DMS53 treated with DMSO at 0.1 percent for 48 hours (cell line): ENCODE data around the gene SNRPA1.

Source experiments
- DNase-seq: peaks from one replicate; lab custom pipeline; 2025; ENCODE audit not compliant: unreplicated experiment; lab: John Stamatoyannopoulos, UW

SNRPA1 gene

DNA sequence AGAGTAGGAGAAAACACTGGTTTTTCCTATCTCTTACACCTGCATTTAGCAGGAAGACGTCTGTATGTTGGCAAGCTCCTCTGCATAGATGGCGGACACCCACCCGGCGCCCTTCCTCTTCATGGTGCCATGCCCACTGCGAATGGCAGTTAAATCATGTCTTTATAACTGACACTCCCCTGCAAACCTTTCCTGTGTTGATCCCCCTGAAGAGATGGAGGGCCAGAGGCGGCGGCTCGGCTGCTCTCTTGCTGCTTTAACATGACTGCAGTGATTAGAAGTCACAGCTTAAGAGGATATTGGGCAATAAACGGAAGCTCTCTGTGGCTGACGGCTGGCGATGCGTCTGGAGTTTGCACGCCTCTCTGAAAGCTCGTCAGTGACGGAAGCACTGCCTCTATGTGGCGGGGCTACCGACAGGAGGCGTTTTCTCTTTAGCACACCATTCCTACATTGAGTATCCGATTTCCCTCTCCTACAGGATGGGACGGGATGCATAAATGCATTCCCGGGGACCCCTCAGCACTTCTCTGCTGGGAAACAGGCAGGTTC is 25.5 kb upstream of the SNRPA1 start:
- DNase-seq, result no peak

GRCh38 chr15:101318839-101319238 is 23.8 kb upstream of the SNRPA1 start:
- DNase-seq, result no peak

- DNase-seq, result no peak
Measured at GRCh38 chr15:101318147-101318819, 23.2 kb upstream of the SNRPA1 start.

- DNase-seq, result no peak
Measured at GRCh38 chr15:101317336-101317872, 22.4 kb upstream of the SNRPA1 start.

GRCh38 chr15:101316529-101316928 is 21.5 kb upstream of the SNRPA1 start:
- no peak for DNase-seq

DNA sequence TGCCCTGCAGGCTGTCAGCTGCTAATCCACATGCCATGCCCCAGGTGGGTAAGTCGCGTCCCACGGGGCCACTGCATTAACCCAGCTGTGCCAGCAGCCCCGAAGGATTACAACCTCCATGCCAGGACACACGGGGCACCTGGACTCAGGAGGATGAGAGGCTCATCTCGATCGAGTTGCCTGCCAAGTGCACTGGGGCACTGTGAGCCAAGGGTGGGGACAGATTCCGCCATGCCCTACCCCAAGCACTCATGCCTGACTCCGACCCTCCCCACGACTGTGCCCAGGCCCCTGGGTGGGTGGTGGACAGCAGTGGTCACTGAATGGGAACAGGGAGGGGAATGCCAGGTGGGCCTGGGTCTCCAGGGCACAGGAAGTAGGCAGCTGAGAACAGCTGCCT is 20.7 kb upstream of the SNRPA1 start:
- DNase-seq, result no peak

DNA sequence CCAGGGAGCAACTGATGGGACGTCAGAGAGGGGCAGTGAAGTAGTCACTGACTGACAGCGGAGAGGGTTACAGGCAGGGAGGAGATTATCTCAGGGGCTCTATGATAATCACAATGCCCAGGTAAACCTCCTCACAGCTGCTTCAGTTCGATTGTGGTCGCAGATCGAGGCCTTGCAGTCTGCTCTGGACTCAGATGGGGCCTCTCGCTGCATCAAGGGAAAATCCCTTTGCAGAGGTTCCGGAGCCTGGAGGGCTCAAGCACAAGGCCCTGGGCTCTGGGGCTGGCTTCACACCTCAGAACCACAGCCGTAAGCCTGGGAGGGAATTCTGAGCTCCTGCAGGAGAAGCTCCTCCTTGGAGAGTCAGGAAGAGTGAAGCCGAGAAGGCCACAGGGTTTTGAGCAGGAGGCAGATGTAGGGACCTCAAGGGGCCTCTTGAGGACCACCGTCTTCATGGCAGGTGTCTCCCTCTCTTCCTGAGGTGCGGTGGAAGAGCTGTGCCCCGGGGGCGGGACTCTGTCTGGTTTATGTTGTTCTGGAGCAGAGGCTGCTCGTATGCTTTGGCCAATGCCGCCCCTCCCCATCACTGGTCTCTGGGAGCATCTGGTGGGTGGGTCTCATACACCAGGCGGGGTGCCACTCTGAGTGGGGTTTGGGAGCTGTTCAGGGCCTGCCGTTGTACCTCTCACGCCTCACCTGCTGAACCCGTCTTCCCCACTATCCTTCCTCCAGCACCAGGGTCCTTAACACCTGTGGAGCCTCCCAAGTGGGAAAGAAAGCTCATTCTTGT is 19.5 kb upstream of the SNRPA1 start:
- DNase-seq, result no peak

- DNase-seq, result no peak
Measured at GRCh38 chr15:101313041-101313761, 18.2 kb upstream of the SNRPA1 start.

DNA sequence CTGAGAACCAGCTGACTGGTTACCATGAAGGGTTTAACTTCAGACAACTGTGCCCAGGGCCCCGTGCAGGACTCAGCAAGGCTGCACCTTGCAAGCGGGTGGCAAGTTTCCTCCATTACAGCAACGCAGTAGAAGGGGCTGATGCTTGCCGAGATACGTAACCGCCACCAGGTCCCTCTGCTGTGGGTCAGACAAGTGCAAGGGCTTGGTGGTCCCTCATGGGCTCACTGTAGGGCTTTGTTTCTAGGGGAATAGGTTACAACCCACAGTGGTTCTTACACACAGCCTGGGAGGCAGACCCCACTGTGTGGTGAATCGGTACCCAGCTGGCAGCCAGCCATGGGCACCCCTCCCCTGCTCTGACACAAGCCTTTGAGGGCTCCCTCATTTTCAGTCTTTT is 15.5 kb upstream of the SNRPA1 start:
- no peak for DNase-seq

GRCh38 chr15:101310161-101310480 is 15.1 kb upstream of the SNRPA1 start:
- no peak for DNase-seq

- no peak for DNase-seq
Measured at GRCh38 chr15:101309436-101310160, 14.6 kb upstream of the SNRPA1 start.

DNA sequence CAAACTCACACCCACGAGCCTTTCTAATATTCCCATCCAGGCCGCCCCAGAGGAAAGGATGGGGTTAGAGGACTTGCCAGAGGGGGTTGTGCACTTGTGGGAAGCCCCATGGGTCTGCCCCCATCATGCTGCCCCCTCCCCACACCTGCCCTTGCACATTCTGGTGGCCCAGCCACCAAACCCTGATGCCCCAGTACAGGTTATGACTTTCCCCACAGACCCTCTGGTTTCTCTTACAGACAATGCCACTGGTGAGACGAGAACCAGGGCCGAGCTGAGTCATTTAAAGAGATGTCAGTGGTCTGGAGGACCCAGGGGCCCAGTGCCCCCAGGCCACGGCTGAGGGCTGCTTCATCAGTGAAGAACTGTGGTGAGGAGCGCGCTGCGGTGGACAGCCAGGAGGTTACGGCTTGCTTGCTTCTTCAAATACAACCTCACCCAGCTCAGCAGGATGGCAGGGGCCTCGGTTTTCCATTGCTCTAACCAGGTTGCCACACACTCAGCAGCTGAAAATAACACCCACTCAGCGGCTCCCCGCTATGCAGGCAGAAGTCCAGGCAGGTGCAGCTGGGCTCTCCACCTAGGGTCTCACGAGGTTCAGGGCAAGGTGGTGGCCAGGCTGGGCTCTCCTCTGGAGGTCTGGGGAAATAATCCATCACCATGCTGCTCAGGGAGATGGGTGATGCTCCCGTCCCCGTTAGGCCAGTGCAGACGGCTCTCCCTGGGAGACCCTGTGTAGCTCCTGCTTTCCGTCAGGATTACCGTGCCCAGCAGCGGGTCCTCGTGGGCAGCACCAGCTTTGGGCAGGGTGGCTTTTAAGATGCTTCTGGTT is 13.8 kb upstream of the SNRPA1 start:
- no peak for DNase-seq

DNA sequence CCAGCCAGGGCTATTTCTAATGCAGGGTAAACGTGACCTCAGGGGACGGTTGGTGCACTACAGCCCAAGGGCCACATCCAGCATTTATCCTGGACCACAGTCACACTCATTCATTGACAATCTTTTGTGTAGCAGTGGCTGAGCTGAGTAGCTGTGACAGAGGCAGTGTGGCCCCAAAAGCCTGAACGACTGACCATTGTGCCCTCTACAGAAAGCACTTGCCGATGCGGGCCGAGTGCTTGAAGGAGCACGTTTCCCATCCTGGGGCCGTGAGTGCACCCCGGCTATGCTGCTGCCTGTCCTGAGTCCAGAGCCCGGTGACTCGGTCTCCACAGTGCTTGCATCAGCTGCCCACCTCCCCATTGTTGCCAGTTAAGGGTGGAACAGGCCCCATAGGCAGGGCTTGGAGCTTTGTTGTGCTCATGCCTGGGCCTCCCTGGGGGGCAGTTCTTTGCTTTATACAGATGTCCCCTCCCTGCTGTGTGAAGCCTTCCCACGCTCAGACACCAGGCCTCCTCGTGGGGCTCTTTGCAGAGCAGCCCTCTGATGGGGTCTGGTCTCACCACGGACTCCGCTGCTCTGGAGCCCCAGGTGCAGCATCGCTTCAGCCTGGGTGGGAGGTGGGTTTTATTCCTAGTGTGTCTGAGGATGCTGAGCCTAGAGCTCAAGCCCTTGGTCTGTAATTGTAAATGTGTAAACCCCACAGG is 13.0 kb upstream of the SNRPA1 start:
- DNase-seq, result no peak

DNA sequence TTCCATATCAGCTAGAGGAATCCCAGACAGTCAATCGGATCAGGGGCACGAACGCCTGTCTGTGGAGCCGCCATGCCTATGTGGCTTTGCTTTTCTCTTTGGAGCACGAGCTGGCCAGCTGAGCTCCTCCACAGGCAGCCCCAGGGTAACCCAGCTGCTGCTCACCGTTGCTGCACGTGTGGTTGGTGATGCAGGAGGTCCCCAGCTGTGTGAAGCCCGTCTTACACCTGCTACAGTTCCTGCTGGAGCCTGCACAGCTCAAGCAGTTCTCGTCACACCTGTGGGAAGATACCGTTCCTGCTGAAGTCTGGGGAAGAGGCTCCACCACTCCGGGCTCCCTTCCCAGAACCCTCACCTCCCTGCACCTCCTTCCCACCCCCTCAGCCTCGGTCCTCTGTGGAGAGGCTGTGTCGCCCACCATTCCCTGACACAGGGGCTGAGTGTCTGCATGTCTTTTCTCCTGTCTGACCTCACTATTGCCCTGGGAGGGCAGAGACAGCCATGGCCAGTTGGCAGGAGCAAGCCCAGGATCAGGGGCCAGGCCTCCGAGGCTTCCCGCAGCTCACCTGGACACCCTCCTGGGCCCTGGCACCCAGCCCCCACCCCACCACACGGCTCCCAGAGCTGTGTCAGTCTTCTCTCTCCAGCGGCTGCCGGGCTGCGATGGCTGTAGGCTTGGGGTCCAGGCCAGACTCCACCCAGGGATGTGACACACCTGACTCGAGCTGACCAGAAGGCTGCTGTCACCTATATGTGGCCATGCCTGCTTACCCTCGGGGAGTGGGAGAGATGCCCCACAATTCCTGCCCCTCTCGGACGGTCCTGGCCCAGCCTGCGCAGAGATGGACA is 12.2 kb upstream of the SNRPA1 start:
- no peak for DNase-seq

DNA sequence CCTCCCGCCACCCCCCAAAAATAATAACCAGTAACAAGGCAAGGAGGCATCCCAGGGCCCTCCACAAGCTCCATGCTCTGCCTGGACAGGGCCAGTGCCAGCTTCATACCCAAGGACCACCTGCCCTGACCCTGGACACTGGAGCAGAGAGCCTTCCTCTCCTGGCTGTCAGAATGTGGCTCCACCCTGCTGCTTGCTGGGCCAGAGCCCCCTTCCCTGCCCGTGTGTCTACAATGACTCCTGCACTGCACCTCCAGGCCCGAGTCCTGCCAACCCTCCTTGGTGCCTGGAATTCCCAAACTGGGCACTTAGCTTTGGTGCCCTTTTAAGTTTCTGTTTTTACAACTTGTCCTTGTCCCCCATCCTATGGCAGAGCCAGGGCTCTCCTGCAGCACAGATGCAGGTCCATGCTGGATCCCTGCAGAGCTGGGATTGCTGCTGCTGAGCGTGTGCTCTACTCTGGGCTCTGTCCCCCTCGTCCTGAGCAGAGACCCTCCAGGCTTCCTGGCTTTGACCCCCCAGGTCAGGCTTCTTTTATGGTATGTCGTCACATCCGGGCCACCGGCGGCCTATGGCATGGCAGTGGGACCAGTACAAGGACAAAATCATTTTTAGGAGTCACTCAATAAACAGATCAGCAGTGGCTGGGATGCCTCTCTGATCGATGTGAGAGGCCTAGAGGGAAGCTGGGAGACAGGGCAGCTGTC is 11.4 kb upstream of the SNRPA1 start:
- no peak for DNase-seq

- DNase-seq, result no peak
Measured at GRCh38 chr15:101305820-101306255, 10.8 kb upstream of the SNRPA1 start.

DNA sequence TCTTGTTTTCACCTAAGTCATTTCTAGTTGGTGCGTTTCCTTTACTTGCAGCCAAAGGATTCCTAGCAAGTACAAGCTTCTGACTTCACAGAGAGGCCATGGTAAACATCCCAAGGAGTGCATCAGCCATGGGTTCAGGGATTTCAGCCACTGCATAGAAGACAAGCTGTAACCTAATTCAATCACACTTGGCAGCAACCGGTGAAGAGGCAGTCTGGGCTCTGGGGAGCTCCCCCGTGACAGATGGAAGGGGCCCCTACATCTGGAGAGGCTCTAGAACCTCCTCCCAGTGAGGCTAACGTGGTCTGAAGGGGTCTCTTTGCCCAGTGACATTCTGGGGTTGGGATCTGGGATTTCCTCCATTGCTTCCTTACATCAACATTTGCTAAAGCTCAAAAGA is 8.4 kb upstream of the SNRPA1 start:
- no peak for DNase-seq
